HG03025 (cell line): Measurements from ENCODE around the gene MYBBP1A.

Experiments used
- ATAC-seq: cut with Tn5 transposase; IDR thresholded peaks from one replicate; pipeline ENCODE4 v1.9.1; 2021; ENCODE audit warnings: mild to moderate bottlenecking, moderate library complexity; ENCODE audit not compliant: unreplicated experiment, low FRiP score

Gene MYBBP1A

DNA sequence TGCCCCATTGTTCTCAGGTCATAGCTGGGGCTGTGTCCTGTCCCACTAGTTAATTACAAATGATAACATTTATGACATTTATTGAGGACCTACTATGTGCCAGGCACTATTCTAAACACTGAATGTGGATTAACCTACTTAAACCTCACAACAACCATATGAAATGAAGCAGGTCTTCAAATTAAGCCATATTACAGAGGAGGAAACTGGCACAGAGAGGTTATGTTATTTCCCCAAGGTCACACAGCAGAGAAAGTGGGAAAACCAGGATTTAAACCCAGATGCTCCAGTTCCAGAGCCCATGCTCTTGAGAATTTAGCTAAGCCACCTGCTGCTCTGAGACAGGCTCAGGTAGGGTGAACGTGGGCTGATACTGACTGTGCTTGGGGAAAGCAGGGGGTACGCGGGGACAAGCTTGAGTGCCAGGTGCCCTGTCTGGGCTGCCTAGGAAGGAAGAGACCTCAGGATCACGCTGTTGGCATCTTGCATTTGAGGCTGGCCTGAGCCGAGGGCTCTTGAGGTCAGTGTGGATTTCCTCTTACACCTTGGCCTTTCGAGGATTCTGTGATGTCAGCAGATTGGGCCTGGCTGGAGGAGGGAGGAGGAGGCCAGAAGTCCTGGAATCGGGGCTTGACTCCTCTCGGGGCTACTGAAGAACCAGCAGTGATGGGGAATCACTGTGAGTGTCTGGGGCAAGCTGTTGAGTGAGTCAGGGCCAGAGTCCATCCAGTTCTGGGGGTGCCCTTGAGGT is 47.6 kb downstream of the MYBBP1A start:
- ATAC-seq = no peak

DNA sequence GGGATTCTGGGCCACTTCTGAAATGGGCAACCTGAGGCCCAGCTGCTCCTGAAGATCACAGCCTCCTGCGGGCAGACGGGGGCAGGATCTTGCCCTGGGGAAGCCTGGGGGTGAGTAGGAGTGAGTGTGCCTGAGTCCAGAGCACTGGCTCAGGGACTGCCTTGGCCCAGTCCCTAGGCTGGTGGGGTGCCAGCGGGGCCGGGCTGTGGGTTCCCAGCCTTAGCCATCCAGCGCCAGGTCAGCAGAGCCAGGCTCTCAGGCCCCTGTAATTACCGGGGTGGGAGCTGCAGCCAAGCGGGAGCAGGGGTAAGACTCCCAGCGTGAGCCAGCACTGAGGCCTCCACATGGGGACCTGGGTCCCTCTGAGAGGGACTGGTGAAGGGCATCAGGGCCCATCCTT is 48.3 kb downstream of the MYBBP1A start:
- ATAC-seq = no peak

DNA sequence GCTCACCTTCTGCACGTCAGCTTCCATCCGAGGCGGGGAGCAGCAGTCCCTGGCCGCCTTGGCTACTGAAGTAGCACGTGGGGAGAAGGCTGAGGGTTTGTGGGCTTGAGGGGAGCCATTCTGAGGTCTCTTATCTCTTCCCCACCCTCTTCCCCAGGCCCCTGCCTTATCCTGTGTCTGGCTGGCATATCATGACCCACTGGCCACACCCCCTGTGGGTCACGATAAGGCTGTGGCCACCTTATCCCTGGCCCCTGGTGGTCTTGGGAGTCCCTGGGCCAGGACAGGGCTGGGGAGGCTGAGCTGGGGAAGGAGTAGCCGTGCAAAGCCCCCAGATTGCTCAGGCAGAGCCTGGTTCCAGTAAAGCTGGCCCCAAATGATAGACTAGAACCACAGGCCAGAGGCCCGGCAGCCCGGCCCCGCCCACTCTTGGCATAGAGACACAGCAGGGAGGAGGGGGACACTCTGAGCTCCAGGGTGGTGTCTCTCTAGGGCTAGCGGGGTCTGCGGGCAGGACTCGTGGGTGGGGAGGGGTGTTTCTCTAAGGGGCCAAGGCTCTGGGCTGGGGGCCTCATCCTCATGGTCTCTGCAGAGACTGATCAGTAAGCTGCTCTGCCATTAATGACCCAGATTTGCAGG is 48.9 kb downstream of the MYBBP1A start:
- no peak for ATAC-seq

DNA sequence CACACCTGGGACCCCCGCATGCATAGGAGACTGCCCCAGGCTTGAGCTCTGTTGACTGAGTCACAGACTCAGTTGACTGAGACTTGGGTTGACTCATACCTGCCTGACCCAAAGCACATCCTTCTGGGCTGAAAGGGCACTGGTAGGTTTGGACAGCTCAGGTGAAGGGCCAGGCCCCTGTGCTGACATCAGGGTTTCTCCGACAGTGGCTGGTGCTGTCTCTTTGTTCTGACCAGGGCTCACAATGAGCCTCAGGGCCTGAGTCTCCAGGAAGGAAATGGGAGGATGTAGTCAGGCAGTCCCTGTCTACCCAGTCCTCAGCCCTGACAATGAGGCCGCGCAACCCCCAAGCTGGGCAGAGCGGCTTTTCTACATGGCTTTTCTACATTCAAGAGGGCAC is 50.0 kb downstream of the MYBBP1A start:
- ATAC-seq = no peak

DNA sequence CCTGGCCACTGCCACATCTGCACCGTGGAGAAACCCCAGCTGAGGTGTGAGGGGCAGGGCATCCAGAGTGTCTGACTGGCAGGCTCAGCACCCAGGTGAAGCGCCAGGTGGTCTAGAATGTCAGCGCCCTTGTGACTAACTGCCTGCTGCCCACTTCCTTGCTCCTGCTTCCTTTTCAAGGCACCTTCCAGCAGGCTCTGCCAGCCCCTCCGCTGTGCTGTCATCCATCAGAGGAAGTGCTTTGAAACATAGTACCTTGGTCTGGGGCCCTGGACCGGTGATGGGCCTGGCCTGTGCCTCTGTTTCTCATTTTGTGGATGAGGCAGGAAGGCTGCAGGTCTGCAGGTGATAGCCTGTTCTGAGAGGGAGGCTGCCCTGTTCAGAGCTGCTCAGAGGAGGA is 51.0 kb downstream of the MYBBP1A start:
- no peak for ATAC-seq

DNA sequence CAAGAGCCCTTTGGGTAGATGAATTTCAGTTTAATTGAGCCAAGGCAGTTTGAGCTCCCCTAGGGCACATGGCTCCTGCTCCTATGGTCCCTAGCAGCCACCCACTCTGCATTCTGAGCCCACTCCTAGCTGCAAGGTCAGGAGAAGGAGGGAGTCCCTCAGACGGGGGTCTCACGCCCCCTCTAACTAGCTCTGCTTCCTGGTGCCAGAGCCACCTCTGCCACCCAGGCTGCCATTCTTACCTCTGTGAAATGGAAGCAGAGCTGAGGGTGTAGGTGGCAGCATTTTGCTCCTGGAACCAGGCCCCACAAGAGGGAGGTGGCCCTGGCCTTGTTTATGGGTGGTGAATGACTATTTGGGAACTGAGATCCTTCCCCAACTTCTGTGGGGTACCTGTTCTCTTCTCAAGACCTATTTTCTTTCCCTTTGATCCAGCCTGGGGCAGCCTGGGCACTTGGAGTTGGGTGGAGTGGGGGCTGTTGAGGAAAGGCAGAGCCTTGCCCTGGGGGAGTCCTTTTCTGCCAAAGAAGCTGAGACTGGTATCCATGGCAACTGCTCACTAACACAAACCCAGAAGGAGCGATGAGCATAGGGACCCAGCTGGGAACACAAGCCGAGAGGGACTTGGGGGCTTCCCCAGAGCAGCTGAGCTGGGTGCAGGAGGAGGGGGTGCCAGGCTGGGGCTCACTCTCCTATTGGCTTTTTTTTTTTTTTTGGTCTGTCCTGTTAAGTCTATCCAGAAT is 51.7 kb downstream of the MYBBP1A start:
- ATAC-seq = no peak

DNA sequence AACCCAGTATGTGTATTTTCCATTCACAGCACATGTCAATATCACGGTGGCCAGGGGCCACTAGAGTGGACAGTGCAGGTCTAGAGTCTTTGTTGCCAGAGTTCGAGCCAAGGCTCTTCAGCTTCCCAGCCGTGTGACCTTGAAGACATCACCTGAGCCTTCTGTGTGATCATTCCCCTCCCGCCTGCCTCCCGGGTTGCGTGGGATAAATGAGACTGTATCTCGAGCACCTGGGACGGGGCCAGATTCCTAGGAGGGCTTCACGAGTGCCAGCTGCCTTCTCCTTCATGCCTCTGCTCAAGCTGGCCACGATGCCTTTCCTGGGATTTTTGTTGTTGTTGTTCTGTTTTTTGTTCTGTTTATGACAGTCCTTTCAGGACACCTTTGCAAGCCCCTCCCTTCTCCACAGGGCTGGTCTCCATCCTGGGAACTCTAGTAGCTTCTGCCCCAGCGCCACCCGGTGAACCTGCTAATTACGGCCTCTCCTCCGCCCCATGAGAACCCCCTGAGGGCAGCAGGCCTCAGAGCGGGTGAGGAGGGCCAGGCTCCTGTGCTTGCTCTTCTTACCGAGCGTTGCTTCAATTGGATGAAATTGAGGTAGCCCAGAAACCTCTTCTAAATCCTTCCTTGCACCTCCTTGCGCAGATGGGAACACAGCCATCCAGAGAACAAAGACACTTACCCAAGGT is 52.6 kb downstream of the MYBBP1A start:
- no peak for ATAC-seq

DNA sequence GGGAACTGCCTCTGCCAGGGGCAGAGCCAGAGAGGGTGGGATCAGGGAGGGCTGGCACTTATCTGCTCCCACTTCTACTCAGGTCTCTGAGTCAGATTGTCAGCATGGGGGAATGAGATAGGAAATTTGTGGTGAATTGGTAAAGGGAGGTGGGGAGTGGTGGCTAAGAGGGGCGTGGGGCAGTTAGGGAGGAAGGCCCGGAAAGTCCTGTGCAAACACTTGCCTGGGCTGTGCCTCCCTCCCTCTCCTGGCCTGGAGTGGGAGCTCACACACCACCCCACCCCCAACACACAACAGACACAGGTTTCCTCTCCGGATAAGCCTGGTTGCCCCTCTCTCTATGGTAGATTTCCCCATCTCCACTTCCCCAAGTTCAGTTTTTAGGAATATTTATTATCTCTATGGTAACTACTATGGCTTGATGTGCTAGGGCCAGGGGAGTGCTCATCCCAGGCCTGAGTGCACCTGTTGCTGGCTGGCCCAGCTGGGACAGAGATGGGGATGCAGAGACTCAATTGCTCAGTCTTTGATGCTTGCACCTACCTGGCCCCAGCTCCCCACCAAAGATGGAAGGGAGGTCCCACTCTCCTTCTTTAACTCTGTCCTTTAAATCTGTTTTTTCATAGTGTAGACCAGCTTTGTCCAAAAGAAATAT is 53.8 kb downstream of the MYBBP1A start:
- ATAC-seq = no peak

DNA sequence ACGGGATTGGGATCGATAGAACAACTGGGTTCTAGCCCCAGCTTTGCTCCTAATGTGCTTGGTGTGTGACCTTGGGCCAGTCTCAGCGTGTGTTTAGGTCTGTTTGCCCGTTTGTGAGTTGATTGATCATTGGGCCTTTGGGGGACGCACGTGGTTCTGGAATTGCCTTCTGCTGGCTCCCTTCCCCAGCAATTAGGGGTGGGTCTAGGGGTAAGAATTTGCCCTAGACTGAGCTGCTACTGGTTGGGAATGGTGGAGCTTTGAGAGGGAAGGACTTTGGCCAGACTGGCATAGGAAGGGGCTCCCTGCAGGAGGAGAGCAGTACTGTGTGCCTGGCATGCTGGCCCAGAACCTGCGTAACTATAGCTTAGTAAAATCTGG is 55.0 kb downstream of the MYBBP1A start:
- no peak for ATAC-seq

DNA sequence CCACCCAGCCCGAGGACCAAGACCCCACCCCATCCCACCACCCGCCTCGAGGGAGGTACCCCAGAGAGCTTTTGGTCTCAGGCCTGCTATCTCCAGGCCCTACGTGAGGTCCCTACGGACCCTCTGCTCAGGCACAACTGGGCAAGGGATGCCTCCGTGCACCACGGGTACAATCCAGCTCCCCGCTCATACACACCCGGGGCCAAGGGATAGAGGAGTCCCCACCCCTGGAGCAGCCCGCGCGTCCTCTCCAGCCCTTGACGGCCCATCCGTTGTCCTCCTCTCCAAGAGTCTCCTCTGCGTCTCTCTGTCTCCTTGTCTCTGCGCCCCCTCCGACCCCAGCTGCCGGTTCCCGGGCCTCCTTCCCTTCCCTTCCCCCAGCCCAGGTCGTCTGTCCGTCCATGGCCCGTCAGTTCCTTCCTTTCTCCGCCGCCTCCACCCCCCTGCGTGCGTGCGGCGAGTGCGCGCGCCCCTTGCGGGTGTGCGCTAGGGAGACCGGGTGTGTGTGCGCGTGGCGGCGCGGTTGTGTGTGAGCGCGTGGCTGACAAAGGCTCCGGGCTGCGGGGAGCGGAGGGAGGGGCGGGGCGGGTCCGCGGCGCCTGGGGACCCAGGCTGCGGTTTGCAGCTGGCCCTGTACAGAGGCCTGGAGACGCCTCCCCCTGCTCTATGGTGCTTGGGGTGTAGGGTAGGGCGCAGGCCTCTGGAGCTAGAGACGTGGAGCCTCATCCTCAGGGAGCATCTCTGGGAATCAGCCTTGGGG is 55.6 kb downstream of the MYBBP1A start:
- no peak for ATAC-seq

DNA sequence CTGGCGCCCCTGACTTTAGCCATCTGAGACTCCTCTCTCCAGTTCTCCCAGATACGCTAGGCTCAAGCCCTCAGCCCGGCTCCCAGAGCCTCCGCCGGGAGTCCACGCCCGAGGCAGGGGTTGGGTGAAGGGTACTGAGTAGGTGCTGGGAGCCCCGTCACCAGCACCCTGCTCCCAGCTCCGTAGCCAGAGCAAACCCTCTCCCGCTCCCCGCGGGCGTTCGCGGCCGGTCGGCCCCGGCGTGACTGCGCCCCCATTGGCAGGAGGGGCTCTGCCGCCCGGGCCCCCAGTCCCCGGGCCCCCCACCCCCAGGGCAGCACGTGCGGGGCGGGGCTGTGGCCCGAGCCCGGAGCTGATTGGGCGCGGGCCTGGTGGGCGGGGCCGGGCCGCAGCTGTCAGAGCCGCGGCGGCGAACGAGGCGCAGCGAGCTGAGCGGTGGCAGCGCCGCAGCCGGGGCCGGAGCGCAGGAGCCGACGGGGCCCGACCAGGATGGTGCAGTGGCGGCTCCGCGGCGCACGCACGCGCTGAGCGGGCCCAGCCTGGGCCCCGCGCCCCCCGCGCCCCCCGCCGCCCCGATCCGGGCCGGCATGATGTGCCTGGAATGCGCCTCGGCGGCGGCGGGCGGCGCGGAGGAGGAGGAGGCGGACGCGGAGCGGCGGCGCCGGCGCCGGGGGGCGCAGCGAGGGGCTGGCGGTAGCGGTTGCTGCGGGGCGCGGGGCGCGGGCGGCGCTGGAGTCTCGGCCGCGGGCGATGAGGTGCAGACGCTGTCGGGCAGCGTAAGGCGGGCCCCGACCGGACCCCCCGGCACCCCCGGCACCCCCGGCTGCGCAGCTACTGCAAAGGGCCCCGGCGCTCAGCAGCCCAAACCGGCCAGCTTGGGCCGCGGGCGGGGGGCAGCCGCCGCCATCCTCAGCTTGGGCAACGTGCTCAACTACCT is 56.5 kb downstream of the MYBBP1A start, which contains the start of gene SPNS2:
TSS of gene SPNS2 (plus strand) at position 421 of the 937 bp plus-strand sequence. CDS start at position 588, 167 bp downstream.
- no peak for ATAC-seq

DNA sequence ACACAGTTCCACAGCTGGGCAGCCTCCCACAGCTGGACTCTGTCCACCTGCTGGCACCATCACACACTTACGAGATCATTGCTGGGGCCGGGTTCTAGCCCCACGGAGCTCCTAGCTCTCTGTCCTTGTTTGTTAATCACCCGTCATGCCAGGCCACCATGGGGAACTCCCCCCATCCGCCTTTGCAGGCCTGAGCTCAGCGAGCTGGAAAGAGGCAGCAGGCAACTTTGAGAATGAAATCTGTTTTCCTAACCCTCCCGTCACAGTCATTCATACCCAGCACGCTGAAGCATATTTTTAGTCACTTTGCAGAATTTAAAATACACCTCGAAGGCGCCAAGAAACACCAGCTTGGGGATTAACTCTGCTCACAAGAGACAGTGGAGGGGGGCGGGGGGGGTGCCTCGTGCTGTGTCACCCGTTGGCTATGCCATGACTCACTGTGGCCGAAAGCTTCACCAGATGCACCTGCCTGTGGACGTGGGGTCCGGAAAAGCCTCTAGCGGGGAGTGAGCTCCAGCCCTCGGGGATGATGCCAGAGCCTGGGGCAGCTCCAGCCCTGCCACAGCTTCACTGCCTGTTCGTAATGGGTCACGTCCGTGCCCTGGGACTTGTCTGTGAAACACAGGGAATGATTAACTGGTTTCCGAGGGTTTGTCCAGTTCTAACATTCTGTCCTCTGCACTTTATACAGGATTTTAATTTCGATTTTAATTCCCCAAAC is 57.9 kb downstream of the MYBBP1A start:
- ATAC-seq = no peak

DNA sequence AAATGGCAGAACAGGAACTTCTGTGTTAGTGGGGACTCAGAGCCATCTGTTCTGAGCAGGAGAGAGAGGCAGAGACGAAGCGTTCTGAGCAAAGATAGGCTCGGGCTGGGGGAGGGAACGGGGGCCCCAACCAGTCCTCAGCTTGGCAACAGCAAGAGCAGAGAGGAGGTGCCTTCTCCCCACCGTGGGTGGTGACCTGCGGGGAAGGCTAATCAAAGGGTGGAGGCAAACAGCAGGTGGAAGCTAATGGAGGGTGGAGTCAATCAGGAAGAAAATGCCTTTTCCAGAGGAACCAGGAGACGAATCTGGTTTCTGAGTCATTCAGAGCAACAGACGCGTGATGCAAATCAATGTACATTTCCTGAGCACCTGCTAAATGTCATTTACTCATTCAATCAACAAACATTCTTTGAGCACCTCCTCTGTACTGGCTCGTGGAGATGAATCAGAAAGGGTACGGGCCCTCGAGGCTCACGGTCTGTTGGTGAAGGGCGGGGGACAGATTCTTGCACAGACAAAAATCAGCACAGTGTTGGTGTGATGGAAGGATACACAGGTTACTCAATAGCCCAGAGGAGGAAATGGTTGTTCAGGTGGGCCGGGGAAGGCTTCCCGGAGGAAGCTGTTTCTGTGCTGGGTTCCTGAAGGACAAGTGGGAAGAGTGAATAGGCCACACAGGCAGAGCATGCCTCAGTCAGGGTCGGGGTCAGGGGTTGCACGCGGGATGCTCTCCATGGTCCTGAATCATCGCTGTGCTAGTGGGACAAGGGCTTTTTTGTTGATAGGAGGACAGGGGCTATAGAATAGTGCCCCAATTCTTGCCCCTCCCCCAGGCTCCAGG is 62.2 kb downstream of the MYBBP1A start:
- ATAC-seq = no peak

DNA sequence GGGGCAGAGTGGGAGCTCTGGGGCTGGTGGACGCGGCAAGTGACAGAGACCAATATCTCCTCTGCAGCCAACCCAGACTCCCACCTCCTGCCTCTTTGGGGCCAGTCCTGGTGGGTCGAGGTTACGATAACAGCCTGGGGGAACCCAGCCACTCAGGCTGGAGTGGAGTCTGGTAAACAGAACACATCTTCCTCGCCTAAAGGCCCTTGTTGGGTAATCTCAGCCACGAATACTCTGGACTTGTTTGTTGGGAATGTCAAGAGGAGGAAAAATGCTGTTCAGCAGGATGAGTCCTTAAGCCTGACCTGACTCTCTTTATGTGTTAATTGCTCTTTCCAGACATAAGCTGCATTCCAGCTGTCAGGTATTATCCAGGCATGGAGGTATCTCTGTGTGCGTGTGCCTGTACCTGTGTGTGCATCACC is 64.5 kb downstream of the MYBBP1A start:
- ATAC-seq = no peak

DNA sequence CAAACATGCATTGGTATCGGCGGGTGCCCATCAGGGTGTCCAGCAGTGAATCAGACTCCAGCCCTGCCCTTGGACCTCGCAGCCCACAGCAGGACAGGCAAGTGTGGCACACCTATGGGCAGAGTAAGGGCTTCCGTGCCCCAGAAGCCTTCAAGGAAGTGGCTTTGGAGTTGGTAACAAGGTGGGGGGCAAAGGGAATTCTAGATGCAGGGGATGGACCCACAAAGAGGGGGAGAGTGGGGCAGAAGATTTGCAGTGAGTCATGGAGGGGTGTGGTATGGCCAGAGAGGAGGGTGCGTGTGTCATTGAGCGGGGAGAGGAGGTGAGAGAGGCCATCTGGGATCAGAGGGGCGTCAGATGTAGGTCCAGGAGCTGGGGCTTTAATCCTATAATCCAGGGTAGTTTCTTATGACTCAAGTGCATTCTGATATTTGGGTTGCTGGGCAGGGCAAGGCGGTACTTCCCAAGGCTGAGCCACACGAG is 65.0 kb downstream of the MYBBP1A start:
- no peak for ATAC-seq

DNA sequence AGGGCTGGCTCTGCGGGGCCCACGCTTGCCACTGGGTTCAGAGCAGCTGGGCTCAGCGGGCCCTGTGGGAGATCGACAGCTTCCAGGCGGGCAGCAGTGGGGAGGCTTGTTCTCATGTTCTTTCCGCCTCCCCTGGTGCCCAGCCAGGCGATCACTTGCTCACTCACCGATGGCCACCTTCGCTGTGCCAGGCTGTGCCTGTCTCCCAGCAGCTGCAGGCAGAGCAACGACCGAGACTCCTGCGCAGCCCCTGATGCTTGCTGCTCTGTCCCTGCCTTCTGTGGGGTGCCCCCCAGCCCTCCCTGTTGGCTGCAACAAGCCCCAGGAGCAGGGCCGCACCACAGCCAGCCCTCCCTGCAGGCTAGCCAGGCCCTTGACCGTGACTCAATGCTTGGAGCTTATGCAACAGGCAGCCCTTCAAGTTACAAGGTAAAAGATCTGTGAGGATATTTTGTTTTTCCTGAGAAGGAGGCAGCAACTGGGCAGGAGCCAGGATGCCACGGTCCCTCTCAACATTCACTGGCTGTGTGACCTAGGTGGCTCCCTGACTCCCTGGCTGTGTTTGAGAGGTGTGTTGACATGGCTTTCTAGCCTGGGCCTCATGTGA is 66.1 kb downstream of the MYBBP1A start:
- no peak for ATAC-seq
